ENCODE data around the gene BEST2.
A peak's percentile ranks its signal among the peaks of the same experiment; 100 is the strongest.

BEST2 gene

DNA sequence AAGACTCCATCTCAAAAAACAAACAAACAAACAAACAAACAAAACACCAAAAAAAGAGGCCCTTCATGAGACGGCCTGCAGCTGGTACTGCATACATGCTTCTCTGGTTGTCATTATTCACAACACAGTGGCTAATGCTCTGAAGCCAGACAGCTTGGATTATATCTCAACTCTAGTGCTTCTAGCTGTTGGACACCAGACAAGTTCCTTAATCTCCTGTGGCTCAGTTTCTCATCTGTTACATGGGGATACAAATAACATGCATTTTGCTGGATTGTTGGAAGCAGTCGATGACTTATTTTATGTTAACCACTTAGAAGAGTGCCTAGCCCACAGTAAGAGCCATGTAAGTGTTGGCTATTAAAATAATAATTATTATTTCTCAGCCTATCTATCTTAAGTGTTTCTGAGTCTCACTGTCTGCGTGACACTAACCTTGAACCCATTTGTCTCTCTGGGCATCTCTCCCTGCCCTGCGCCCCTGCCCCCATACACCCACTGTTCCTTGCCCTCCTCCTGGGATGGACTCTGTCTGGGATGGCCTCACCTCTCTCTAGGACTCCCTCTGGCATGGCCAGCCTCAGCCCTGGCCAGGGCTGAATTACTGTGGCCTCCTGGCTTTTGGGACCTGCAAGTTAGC is 36.6 kb downstream of the BEST2 start:
- no peaks in the 10 kb centered on the region for H3K36me3 ChIP-seq (replicated peaks in 1 of 2; ENCODE audit: control insufficient read depth in 2 of 2, insufficient read depth in 2 of 2, low read length in 2 of 2)

DNA sequence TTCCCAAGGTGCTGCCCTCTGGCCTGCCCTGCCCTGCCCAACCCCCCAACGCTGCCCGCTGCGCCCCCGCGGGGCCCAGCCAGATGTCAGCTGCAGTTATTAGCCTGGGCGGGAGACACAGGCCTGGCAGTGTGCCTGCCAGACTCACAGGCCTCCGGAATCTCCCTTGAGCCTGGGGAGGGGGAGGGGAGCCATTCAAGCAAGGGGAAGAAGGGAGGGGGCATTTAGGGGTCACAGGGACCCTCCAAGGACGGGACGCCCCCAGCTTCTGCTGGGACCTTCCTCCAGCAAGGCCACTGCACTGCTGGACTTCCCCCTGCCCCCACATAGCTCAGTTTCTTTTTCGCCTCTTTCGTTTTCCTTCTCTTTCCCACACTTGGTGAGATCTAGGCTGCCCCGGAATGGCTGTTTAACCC is 37.1 kb downstream of the BEST2 start:
- no peak overlapping the region for H3K4ac ChIP-seq (ENCODE audit: low read length)
- H2BK5ac ChIP-seq (ENCODE audit: low read length), result peak overlapping the region; percentile 27
- peak overlapping the region; percentile 65 for H3K27ac ChIP-seq (replicated peaks; ENCODE audit: low read length)
- H3K4me3 ChIP-seq (ENCODE audit: low read length in 2 of 2), result peak overlapping the region in 1 of 2 donors; percentile 60
- H2BK12ac ChIP-seq (ENCODE audit: low read length), result no peak overlapping the region
- no peaks in the 10 kb centered on the region for H3K9me3 ChIP-seq (replicated peaks in 1 of 2; ENCODE audit: control insufficient read depth in 2 of 2, insufficient read depth in 1 of 2, low read depth in 1 of 2, low read length in 2 of 2)
- peaks cover 2% of the 10 kb centered on the region for H3K79me1 ChIP-seq (ENCODE audit: low read depth, low read length)
- WGBS, 2 donors (ENCODE audit: extremely low coverage in 2 of 2, insufficient read length in 2 of 2, insufficient replicate concordance in 1 of 2), result no CpG with 5 or more reads among the region's 12 CpGs
- H4K8ac ChIP-seq (ENCODE audit: low read depth, low read length), result no peak overlapping the region
- peak overlapping the region; percentile 60 for H3K18ac ChIP-seq (ENCODE audit: low read length)
- no peak for DNase-seq (ENCODE audit: low spot score)
- peak overlapping the region; percentile 44 for H3K4me2 ChIP-seq (ENCODE audit: insufficient read depth, low read length, poor library complexity, severe bottlenecking)
- no peaks in the 10 kb centered on the region for H3K36me3 ChIP-seq (replicated peaks in 1 of 2; ENCODE audit: control insufficient read depth in 2 of 2, insufficient read depth in 2 of 2, low read length in 2 of 2)
- H3K14ac ChIP-seq (ENCODE audit: low read length), result no peak overlapping the region
- peak overlapping the region; percentile 44 for H3K9ac ChIP-seq (ENCODE audit: low read depth, low read length, poor library complexity)
- peaks cover 23 to 51% of the 10 kb centered on the region in 2 donors for H3K4me1 ChIP-seq (ENCODE audit: control insufficient read depth in 2 of 2, insufficient read depth in 1 of 2, low read depth in 1 of 2, low read length in 2 of 2)
- H4K91ac ChIP-seq (ENCODE audit: low read depth, low read length, poor library complexity), result no peak overlapping the region
- H3K27me3 ChIP-seq (ENCODE audit: control insufficient read depth in 3 of 3, insufficient read depth in 3 of 3, low read depth in 1 of 3, low read length in 3 of 3), result peaks cover 0 to 25% (median 3%) of the 10 kb centered on the region in 3 experiments
- peak overlapping the region; percentile 33 for H2BK15ac ChIP-seq (ENCODE audit: low read length)
- no peak overlapping the region for H2BK120ac ChIP-seq (ENCODE audit: low read depth, low read length)
- peak overlapping the region; percentile 13 for H2AK5ac ChIP-seq (ENCODE audit: low read depth, low read length)
- H3K23ac ChIP-seq (ENCODE audit: low read depth, low read length, poor library complexity), result no peak overlapping the region
- H2AFZ ChIP-seq (ENCODE audit: low read length), result peak overlapping the region; percentile 87

More for the DNA sequence above, 36.6 kb downstream of the BEST2 start:
- Histone ChIP-seq H3K23ac (ENCODE audit: low read depth, low read length, poor library complexity) (no peak overlapping the region), H2BK12ac (ENCODE audit: low read length) (no peak overlapping the region), H2AK5ac (ENCODE audit: low read depth, low read length) (peak overlapping the region; percentile 13), H4K91ac (ENCODE audit: low read depth, low read length, poor library complexity) (no peak overlapping the region), H2BK5ac (ENCODE audit: low read length) (peak overlapping the region; percentile 27), H3K4me3 (ENCODE audit: low read length in 2 of 2) (peak overlapping the region in 1 of 2 donors; percentile 60), H3K4me1 (ENCODE audit: control insufficient read depth in 2 of 2, insufficient read depth in 1 of 2, low read depth in 1 of 2, low read length in 2 of 2) (peaks cover 27 to 56% of the 10 kb centered on the region in 2 donors), H3K27me3 (ENCODE audit: control insufficient read depth in 3 of 3, insufficient read depth in 3 of 3, low read depth in 1 of 3, low read length in 3 of 3) (peaks cover 0 to 25% (median 3%) of the 10 kb centered on the region in 3 experiments), H3K79me1 (ENCODE audit: low read depth, low read length) (peaks cover 2% of the 10 kb centered on the region), H3K18ac (ENCODE audit: low read length) (peak overlapping the region; percentile 60), H3K4me2 (ENCODE audit: insufficient read depth, low read length, poor library complexity, severe bottlenecking) (peak overlapping the region; percentile 44), H3K4ac (ENCODE audit: low read length) (no peak overlapping the region), H3K14ac (ENCODE audit: low read length) (no peak overlapping the region), H3K9me3 (replicated peaks in 1 of 2; ENCODE audit: control insufficient read depth in 2 of 2, insufficient read depth in 1 of 2, low read depth in 1 of 2, low read length in 2 of 2) (no peaks in the 10 kb centered on the region), H4K8ac (ENCODE audit: low read depth, low read length) (no peak overlapping the region), H2AFZ (ENCODE audit: low read length) (peak overlapping the region; percentile 87), H3K27ac (replicated peaks; ENCODE audit: low read length) (no peak overlapping the region), H3K9ac (ENCODE audit: low read depth, low read length, poor library complexity) (peak overlapping the region; percentile 44), H2BK120ac (ENCODE audit: low read depth, low read length) (no peak overlapping the region), H2BK15ac (ENCODE audit: low read length) (peak overlapping the region; percentile 33)
- no CpG with 5 or more reads among the region's 4 CpGs for WGBS, 2 donors (ENCODE audit: extremely low coverage in 2 of 2, insufficient read length in 2 of 2, insufficient replicate concordance in 1 of 2)
- DNase-seq (ENCODE audit: low spot score), result no peak

DNA sequence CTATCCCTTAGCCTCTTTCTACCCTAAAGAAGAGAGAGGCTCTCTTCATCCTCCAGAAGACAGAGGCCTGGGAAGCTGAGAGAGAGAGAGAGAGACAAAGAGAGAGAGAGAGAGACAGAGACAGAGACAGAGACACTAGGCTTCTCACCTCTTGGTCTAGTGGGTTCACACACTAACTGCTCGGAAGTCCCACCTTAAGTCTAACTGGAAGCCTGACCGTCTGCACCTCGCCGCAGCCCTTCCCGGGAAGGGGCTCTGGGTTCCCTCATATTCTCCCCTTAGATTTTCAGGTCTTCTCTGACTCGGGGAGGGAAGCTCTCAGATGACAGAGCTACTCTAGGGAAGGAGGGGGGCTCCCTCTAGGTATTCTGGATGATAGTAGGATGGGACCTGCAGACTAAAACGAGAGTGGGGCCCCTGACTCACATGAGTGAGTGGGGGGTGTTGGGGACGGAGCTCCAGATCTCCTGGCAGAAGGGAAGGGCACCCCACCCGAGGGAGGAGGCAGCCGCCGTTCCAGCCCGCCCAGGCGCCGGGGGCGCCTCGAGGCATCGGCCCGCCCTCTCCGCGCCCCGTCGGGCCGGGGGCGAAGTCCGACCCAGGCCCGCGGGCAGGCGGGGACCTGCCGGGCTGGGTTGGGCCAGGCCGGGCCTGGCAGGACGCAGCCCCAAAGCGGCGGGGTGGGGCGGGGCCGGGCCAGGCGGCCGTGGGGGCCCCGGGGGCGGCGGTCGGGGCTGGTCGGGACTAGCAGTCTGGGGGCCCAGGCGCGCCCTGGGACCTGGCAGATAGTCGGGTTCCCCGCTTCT is 37.7 kb downstream of the BEST2 start:
- H3K27ac ChIP-seq (replicated peaks; ENCODE audit: low read length), result peak overlapping the region; percentile 65
- H3K9me3 ChIP-seq (replicated peaks in 1 of 2; ENCODE audit: control insufficient read depth in 2 of 2, insufficient read depth in 1 of 2, low read depth in 1 of 2, low read length in 2 of 2), result no peaks in the 10 kb centered on the region
- peak overlapping the region; percentile 83 for H3K23ac ChIP-seq (ENCODE audit: low read depth, low read length, poor library complexity)
- peak overlapping the region; percentile 89 for H3K4me2 ChIP-seq (ENCODE audit: insufficient read depth, low read length, poor library complexity, severe bottlenecking)
- peak overlapping the region; percentile 68 for H3K18ac ChIP-seq (ENCODE audit: low read length)
- no peak overlapping the region for H2BK12ac ChIP-seq (ENCODE audit: low read length)
- H3K79me1 ChIP-seq (ENCODE audit: low read depth, low read length), result peaks cover 4% of the 10 kb centered on the region
- H2AFZ ChIP-seq (ENCODE audit: low read length), result peak overlapping the region; percentile 87
- H4K8ac ChIP-seq (ENCODE audit: low read depth, low read length), result no peak overlapping the region
- H2BK15ac ChIP-seq (ENCODE audit: low read length), result peak overlapping the region; percentile 42
- H2AK5ac ChIP-seq (ENCODE audit: low read depth, low read length), result peak overlapping the region; percentile 58
- H3K36me3 ChIP-seq (replicated peaks in 1 of 2; ENCODE audit: control insufficient read depth in 2 of 2, insufficient read depth in 2 of 2, low read length in 2 of 2), result no peaks in the 10 kb centered on the region
- peaks cover 0 to 28% (median 3%) of the 10 kb centered on the region in 3 experiments for H3K27me3 ChIP-seq (ENCODE audit: control insufficient read depth in 3 of 3, insufficient read depth in 3 of 3, low read depth in 1 of 3, low read length in 3 of 3)
- peak overlapping the region; percentile 82 for H3K9ac ChIP-seq (ENCODE audit: low read depth, low read length, poor library complexity)
- no peak overlapping the region for H2BK120ac ChIP-seq (ENCODE audit: low read depth, low read length)
- peaks cover 21 to 51% of the 10 kb centered on the region in 2 donors for H3K4me1 ChIP-seq (ENCODE audit: control insufficient read depth in 2 of 2, insufficient read depth in 1 of 2, low read depth in 1 of 2, low read length in 2 of 2)
- no peak for DNase-seq (ENCODE audit: low spot score)
- peak overlapping the region; percentile 60 to 64 for H3K4me3 ChIP-seq (ENCODE audit: low read length in 2 of 2)
- H2BK5ac ChIP-seq (ENCODE audit: low read length), result peak overlapping the region; percentile 85
- no peak overlapping the region for H3K14ac ChIP-seq (ENCODE audit: low read length)
- no CpG with 5 or more reads among the region's 46 CpGs for WGBS, 2 donors (ENCODE audit: extremely low coverage in 2 of 2, insufficient read length in 2 of 2, insufficient replicate concordance in 1 of 2)
- H4K91ac ChIP-seq (ENCODE audit: low read depth, low read length, poor library complexity), result no peak overlapping the region
- H3K4ac ChIP-seq (ENCODE audit: low read length), result no peak overlapping the region
